ENCODE results near the gene AK4.

DNA sequence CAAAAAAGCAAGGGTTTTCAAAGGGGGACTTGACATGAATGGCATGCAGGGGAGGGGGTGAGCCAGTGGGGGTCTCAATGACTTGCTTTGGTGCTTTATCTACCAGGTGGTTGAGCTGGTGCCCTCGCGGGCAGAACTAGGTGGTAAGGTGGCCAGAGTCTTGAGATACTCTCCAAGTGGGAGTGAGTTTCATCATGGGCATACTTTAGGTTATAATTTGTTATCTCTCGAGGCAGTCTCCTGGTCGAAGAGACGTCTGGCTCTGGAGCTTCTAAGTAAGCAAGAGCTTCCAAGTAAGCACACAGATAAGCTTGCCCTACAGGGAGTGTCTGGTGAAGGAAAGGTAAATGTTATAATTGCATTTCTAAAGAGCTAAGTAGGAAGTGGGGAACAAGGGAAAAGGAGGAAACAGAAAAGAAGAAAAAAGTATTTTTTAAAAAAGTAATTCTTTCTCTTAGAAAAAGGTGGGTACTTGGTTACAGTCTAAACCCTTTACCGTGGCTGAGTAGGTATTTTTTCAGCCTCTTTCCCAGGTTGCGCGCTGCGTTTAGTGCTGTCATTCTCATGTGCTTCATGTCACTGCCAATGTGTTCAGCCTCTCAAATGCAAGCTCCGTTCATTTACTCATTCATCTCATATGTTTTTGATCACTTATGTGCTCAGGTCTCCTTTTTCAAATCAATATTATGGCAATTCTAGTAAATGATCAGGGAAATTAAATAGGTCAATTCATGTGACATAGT lies 129.8 kb downstream of the AK4 start:
- TF ChIP-seq, protein P1, sequence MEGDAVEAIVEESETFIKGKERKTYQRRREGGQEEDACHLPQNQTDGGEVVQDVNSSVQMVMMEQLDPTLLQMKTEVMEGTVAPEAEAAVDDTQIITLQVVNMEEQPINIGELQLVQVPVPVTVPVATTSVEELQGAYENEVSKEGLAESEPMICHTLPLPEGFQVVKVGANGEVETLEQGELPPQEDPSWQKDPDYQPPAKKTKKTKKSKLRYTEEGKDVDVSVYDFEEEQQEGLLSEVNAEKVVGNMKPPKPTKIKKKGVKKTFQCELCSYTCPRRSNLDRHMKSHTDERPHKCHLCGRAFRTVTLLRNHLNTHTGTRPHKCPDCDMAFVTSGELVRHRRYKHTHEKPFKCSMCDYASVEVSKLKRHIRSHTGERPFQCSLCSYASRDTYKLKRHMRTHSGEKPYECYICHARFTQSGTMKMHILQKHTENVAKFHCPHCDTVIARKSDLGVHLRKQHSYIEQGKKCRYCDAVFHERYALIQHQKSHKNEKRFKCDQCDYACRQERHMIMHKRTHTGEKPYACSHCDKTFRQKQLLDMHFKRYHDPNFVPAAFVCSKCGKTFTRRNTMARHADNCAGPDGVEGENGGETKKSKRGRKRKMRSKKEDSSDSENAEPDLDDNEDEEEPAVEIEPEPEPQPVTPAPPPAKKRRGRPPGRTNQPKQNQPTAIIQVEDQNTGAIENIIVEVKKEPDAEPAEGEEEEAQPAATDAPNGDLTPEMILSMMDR (IDR thresholded peaks at IDR 0.05; ENCODE audit: insufficient read depth, low read depth, low read length), result no peak
- no peak for TF ChIP-seq EZH2 (IDR thresholded peaks at IDR 0.05; ENCODE audit: insufficient read depth, low read length)
